GM19351 (cell line): Measurements from ENCODE around the gene DOCK6.

Source experiments
- ATAC-seq: cut with Tn5 transposase; IDR thresholded peaks from one replicate; pipeline ENCODE4 v1.9.1; 2021; ENCODE audit warnings: mild to moderate bottlenecking, moderate library complexity; ENCODE audit not compliant: unreplicated experiment

The DOCK6 gene

DNA sequence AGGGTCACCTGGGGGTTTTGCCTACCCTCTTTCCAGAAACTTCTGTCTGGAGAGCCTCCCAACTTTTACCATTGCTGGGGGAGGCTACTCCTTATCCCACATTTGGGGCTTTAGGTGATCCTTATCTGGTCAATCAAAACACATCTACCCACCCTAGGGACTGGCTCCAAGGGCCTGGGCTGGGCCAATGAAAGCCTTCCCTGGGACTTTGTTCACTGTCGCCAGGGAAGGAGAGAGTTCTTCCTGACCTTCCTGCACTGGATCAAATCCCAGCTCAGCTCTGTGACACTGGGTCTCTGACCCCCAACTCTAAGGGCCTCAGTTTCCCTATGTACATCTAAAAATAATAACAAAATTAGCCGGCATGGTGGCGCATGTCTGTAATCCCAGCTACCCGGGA lies 11.1 kb downstream of the DOCK6 start:
- ATAC-seq = no peak

DNA sequence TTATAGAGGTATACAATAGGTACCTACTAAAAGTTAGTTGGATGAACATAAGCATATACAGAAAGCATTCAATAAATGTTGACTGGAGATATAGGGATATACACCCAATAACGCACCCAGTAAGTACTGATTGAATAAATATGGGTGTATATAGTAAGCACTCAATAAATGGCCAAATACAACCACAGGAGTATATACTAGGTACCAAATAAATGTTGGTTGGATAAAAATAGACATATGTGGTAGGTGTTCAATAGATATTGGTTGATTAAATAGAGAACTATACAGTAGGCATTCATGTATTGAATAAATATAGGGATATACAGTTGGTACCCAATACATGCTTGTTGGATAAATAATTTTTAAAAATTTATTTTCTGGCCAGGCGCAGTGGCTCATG lies 13.5 kb downstream of the DOCK6 start:
- ATAC-seq = no peak

DNA sequence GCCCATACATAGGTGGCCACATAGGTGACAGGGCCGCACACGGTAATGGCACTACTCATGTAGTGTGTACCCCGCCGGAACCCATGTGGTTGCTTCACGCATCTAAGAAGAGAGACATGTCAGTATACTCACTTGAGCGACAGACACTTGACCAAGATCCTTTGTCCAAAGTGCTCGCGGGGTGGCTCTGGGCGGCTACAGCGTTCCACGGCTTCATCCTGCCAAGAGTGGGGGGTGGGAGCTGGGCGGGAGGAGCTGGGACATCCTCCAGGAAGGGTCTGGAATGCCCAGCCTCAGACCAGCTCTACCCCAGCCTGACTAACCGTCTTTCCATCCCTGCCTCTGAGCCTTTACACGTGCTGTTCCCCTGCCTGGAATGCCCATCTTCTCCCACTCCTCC lies 14.4 kb downstream of the DOCK6 start:
- ATAC-seq = no peak

DNA sequence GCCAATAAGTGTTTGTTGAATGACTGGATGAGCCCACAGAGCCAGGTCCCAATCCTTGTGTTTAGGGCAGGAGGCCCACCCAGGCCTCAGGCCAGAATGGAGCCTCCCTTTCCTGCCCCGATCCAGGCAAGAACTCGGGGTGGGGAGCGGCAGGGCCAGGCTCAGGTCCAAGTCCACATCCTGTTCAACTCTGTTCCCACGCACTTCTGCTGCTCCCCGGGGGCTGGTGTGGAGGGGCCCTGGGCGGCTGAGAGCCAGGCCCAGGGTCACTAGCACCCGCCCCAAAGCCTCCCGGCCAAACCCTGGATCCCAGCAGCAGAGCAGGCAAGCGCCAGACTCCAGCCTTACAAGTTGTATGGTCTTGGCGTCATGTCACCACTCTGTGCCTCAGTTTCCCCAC lies 14.9 kb downstream of the DOCK6 start:
- no peak for ATAC-seq

DNA sequence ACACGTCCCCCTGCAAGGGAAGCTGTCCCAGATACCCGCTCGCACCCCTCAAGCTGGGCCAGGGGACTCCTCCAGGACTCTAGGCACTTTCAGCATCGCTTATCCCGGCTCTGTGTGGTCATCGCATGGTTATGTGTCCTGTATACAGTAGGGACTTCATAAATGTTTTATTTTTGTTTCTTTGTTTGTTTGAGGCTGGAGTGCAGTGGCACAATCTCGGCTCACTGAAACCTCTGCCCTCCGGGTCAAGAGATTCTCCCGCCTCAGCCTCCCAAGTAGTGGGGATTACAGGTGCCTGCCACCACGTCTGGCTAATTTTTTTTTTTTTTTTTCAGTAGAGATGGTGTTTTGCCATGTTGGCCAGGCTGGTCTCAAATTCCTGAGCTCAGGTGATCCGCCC lies 15.4 kb downstream of the DOCK6 start:
- no peak for ATAC-seq

DNA sequence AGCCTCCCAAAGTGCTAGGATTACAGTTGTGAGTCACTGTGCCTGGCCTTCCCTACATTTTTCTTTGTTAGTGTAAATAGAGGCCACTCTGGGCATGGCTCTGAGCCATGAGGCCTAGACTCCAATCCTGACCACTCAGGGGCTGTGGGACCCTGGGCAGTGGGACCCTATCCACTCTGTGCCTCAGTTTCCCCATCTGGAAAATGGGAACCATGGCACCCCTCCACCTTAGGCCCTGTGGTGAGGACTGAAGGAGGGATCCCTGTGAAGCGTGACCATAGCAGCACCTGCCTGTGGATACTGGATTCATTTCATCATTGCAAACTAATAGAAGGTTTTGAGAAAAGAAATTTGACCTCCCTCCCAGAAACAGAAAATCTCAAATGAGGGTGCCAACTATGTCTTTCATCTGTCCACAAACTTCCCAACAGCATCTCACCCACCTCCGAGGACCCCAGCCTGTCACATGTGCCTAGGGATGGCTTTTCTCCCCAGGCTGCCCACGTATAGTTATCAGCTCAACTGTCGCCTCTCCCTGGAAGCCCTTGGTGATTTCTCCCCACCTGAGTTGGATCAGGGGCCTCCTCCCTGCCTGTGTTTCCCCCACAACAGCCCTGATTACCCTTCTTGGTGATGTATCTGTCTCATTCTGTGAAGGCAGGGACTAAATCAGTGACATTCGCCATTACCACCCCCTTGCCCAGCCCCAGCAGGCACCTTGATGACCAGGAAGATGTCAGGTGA lies 17.3 kb downstream of the DOCK6 start:
- no peak for ATAC-seq

DNA sequence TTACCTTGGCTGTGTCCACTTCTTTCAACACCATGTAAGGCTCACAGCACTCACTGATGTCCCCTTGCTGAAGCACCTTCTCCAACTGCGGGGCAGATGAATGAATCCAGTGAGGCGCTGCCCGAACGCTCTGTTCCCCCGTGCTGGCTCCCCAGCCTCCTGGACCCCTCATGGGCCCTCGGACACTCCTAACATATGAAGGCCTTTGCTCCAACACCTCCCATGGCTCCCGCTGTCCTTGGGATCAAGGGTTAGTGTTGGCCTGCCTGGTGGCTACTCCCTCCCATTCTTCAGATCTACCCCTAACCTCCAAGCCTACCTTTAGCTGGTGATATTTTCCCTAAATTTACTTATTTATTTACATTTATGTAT lies 18.5 kb downstream of the DOCK6 start:
- ATAC-seq = no peak

DNA sequence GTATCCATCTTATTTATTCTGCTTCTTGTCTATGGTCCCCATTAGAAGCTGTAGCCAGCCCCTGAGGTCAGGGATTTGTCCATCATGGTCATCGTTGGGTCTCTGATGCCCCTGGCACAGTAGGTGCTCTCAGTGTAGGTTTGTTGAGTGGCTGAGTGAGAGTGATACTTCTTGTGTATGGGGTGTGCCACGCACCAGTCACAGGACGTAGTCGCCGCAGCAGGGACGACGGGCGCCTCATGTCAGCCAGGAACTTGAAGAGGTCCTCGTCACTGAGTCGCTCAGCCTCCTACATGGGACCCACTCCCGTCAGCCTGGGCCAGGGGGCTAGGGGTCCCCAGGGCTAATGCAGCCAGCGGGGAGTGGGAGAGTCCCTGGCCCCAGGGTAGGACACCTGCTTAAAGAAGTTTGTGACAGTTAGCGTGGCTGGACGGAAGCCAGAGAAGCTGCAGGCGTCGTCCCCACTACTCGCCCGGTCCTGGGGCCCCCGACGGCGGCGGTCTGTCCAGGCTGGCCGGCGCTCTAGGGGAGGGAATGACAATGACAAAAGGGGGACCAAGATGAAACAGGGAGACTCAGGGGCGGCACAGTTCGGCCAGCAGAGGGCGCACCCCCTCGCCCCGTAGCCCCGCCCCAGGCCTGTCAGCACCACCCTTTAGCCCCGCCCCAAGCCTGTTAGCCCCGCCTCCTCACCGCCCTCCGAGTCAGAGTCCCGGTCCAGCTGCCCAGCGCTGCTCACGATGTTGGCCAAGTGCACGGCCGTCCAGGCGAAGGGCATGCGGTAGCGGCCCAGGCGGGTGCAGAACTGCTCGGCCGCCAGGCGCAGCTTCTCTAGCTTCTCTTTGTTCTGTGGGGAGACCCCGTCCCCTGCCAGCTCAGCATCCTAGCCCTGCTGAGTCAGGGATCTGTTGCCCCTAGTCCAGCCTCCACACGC lies 19.2 kb downstream of the DOCK6 start:
- no peak for ATAC-seq

DNA sequence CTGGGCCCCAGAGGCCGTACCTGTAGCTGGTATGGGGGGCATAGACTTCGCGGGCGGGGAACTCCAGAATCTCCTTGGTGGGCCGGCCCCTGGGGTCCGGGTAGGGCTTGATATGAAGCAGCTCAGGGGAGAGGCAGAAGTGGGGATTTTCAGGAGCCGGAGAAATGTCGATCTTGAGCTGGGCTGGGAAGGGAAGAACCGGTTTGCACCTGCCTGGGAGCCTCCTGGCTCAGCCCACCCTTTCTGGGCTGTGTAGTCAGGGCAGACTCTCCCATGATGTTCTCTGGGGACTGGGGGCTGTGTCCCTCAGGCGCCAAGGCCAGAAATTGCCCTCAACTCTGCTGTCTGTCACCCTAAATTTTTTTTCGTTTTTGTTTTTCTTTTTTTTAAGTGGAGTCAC lies 20.3 kb downstream of the DOCK6 start:
- ATAC-seq = no peak

DNA sequence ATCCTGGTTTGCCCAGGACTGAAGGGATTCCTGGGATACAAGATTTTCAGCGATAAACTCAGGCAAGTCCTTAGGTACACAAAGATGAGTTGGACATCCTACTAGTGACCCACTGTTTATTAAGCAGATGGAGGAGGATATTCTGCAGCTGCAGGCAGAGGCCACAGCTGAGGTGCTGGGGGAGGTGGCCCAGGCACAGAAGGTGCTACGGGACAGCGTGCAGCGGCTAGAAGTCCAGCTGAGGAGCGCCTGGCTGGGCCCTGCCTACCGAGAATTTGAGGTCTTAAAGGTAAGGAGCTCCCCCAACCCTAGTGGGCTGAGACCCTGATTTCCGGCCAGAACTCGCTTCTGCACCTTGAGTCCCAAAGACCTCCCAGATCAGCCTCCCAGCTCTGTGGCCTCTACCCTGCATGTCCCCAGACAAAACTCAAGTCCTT lies 22.3 kb downstream of the DOCK6 start:
- ATAC-seq = no peak

DNA sequence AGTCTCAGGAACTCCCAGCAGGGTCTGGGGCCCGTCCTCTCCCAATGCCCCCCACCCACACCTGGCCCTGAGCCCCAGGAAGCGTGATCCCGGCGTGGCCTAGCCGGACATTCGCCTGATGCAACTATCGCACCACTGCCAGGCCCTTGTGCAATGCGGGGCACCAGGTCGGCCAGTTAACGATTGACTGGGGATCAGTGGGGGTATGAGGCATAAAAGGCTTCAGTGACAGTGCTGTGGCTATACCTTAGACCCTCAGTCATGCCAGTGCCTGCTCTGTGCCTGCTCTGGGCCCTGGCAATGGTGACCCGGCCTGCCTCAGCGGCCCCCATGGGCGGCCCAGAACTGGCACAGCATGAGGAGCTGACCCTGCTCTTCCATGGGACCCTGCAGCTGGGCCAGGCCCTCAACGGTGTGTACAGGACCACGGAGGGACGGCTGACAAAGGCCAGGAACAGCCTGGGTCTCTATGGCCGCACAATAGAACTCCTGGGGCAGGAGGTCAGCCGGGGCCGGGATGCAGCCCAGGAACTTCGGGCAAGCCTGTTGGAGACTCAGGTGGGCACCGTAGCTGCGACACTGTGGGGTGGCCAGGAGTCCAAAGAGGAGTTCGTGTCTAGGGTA lies 22.8 kb downstream of the DOCK6 start, which contains the start of gene ANGPTL8:
TSS of gene ANGPTL8 (plus strand) at position 243 of the 624 bp plus-strand sequence. CDS start at position 262, 19 bp downstream.
- no peak for ATAC-seq

DNA sequence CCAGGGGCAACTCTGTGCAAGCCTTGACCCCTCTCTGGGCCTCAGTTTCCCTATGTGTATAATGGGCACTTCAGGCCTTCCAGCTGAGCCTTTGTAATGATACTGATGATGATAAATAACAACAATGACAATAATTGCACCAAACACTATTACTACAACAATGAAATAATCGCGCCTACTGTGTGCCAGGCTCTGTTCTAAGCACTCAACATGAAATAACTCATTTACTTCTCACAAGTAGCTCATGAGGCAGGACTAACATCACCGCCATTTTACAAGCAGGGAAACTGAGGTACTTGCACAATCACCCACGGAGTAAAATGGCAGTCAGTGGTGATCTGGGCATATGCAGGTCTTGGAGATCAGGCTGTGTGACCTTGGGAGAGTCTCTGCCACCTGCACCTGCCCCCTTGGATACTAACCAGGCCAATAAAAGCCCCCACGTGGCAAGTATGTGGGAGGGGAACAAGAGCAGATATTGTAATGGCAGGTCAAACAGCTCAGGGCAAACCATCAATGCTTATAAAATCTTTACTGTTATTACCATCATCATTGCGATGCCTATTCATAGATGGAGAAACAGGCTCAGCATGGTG lies 23.4 kb downstream of the DOCK6 start:
- no peak for ATAC-seq

DNA sequence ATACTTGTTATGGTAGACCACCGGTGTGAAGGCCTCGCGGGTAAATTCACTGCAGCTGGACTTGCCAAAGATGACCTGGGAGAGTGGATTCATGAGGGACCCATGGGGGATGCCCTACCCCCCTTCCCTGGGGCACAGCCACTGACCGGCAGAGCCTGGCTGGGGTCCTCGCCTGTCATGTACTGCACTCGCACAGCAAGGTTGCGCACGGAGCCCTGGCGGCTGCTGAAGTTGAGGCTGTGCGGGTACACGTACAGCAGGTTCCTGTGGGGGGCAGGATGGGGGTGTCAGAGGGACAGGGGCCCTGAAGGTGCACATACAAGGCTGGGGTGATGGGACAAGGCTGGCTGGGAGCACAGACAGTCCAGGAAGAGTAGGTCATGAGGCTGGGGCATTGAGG lies 24.3 kb downstream of the DOCK6 start:
- no peak for ATAC-seq

DNA sequence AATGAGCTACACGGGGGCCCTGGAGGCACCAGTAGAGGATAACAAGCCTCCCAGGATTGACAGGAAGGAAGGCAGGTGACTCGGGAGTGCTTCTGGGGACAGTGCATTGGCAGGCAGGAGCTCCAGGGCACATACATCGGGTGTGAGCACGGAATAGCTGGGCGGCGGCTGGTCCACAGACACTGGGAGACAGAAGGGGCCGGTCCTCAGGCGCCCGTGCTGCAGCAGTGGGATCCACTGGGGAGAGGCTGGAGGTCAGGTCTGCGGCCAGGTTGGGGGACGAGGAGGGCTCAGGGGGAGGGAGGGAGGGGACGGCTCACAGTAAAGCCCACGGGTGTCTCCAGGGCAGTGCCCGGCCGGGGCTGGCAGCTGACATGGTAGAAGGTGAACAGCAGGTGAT lies 25.0 kb downstream of the DOCK6 start:
- ATAC-seq = no peak

DNA sequence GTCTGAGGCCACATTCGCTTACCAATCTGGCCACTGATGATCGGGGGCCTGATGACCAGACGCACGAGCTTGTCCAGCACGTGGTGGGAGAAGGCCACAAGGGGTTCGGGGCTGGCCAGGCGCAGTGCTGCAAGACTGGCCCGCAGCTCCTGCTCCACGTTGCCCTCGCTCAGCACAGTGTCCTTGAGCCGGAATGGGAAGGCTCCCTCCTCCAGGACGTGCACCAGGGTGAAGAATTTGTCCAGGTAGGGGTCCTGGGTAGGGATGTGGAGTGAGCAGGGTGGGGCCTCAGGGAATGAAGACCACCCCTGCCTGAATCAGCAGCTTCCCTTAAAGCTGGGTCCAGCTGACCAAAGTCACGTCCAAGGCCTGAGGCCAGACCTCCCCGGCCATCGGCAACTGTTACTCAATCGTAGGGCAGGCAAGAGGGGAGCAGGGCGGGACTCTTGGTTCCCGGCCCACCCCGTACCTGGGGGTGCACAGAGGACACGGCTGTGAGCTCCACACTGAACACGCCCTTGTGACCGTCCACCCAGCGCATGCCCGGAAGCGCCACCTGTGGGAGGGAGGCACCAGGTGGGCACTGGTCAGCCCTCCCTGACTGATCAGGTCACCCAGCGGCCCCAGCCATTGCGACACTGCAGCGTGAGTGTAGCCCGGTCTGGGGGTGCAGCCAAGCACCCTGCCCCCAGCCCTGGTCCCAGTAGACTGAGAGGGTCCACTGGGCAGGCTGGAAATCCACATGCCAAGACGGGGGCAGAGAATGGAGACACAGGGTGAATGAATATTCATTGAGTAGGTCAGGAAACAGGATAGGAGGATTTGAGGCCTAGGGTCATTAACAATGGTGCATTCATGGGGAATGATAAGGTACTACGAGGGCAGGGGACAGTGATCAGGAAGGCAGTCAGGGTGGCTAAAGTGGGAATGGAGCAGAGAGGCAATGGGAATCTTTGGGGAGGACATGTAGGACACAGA lies 25.7 kb downstream of the DOCK6 start:
- no peak for ATAC-seq

DNA sequence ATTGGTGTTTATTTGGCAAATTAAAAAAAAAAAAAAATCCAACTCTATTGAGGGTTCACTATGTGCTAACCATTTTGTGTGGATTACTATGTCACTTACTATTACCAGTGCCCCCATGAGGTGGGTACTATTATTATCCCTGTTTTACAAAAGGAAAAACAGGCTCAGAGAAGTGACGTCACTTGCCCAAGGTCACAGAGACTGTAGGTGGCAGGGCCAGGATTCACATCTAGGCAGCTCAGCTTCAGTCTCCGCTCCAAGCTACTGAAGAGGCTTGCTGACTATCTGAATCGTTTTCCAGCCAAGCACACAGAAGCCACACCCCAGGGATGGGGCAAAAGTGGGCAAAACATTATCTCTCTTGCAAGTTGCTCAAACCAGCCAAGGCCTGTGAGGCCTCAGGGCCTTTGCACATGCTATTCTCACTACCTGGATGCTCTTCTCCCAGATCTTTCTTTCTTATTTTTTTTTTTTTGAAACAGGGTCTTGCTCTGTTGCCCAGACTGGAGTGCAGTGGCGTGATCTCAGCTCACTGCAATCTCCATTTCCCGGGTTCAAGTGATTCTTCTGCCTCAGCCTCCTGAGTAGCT lies 27.7 kb downstream of the DOCK6 start:
- no peak for ATAC-seq

DNA sequence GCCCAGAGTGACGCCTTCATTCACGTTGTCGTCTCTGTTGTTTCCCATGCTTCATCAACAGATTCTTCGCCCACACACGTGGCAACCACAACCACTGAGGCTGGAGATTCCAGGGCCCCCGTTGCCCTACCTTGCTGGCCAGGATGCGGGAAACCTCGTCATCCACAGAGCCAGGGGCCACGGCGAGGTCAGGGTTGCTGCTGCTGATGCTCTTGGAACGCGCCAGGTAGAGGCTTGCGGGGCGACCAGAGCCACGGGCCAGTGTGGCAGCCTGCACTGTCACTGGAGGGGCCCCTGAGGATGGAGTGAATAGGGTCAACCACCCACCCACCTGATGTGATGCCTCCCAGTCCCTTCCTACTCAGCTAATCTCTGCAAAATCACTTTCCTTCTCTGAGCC lies 29.3 kb downstream of the DOCK6 start:
- ATAC-seq = no peak

DNA sequence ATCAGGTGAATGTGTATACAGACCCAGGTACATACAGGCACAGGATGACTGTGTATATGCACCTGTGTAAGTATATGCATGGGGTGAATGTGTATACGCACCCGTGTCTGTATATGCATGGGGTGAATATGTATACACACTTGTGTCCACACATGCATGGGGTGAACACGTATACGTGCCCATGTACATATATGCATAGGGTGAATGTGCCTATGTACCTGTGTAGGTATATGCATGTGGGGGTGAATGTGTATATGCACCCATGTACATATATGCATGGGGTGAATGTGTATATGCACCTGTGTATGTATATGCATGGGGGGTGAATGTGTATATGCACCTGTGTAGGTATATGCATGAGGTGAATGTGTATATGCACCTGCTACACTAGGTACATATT lies 29.8 kb downstream of the DOCK6 start:
- ATAC-seq = no peak

DNA sequence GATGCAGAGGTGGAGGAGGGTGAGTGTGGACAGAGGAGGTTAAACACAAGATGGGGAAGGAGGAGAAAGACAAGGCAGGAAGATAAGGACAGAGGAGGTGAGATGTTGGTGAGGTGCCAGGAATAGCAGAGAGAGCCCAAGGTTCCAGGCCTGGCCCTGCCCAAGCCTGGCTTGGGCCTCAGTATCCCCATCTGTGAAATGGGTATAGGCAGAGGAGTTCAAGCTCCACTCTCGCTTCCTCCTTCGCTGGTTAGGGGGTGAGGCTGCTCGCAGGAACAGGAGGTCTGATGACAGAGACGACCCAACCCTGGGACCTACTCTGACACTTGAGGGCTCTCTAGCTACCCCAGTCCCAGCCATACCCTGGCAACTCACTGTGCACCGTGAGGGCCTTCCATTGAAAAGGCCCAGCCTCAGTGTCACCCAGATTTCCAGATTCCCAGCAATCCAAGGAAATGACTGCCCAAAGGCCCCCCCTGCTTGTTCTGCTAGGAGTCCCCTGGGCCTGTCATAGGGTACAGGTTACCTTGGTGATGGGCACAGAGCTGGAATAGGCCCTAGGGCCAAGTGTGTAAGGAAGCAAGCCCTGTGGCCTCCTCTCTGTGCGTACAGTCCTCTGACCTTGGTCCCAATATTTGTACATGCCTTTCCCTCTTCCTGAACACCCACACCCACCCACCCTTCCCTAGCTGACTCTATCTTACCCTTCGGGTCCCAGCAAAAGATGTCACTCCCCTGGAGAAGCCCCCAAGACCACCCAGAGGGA lies 31.5 kb downstream of the DOCK6 start:
- ATAC-seq = no peak
